GM19468 (cell line): ENCODE data around the gene TSC22D2.
"Not testable (repeated sequence)": the region's sequence is repeated elsewhere in the genome, so short reads cannot be mapped to it uniquely, and the experiment has no call there.

ENCODE experiments used
- ATAC-seq: cut with Tn5 transposase; IDR thresholded peaks from one replicate; pipeline ENCODE4 v1.9.1; 2021; ENCODE audit warnings: mild to moderate bottlenecking, moderate library complexity, moderate number of reproducible peaks; ENCODE audit not compliant: unreplicated experiment; ENCODE audit errors: extremely low read depth

The TSC22D2 gene

GRCh38 chr3:150469931-150470740, 62.0 kb downstream of the TSC22D2 start:
- ATAC-seq: no peak

- no peak for ATAC-seq
These were observed 64.3 kb downstream of the TSC22D2 start for GRCh38 chr3:150472421-150472820.

- not testable (repeated sequence) for ATAC-seq
These were observed 65.1 kb downstream of the TSC22D2 start for GRCh38 chr3:150473161-150473560.

GRCh38 chr3:150479370-150479769, 71.3 kb downstream of the TSC22D2 start:
- ATAC-seq: no peak

GRCh38 chr3:150480877-150481276, 72.8 kb downstream of the TSC22D2 start:
- no peak for ATAC-seq

DNA sequence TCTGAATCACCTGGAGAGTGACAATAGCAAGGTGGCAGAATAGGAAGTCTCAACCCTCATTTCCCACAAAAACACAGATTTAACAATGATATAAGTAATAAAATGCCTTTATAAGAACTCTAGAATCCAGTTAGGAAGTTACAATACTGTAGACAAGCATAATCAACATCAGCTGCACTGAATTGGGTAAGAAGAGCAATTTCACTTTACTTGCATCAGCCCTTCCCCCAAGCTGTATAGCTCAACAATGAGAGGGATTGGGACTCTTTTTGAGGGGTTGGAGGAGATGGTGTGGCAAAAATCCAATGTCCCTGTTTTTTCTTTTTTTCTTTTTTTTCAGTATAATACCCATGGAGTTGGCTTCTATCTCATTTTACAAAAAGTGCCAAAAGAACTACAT, 75.1 kb downstream of the TSC22D2 start:
- no peak for ATAC-seq

DNA sequence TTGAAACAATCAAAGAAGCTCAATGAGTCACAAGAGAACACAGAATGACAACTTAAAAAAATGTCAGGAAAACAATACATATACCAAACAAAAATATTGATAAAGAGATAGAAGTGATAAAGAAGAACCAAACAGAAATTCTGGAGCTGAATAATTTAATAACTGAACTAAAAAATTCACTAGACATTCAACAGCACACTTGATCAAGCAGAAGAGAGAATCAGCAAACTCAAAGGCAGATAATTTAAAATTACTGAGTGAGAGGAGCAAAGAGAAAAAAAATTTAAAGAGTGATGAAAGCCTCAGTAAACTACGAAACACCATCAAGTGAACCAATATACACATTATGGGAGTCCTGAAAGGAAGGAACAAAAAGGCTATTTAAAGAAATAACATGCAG, 76.3 kb downstream of the TSC22D2 start:
- no peak for ATAC-seq

- no peak for ATAC-seq
These were observed 80.8 kb downstream of the TSC22D2 start for GRCh38 chr3:150488867-150489266.

DNA sequence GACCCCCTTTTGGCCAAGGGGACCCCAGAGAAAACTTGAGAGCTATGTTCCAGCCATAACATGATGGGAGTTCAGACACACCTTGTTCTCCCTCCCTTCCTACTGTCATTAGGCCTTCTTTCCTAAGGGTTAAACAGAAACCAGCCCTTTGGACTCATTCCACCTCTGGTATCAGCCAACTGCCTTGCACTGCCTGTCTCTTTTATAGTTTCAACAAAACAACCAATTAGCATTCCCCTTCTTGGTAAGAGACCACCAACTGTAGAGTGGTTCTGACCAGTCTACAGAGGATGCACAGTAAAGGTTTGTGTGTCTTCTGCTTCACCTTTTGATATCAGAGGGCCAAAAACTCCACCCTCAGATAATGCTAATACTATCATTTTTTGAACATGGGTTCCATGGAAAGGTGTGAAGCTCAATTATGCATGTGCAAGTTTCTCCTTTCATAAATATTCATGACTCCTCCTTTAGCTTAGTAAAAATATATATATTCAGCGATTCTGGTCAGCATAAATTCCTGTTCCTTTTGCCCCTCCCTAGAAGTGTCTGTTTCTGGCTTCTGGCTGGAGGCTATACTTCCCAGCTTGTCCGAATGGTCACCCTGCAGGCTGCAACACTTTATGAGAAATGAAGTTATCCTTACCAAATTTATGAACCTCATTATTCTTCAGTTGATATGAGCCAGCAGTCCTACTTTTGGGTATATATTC, 82.3 kb downstream of the TSC22D2 start:
- no peak for ATAC-seq

- no peak for ATAC-seq
These were observed 86.4 kb downstream of the TSC22D2 start for GRCh38 chr3:150494411-150494977.

- ATAC-seq: no peak
These were observed 87.1 kb downstream of the TSC22D2 start for GRCh38 chr3:150495149-150495548.

DNA sequence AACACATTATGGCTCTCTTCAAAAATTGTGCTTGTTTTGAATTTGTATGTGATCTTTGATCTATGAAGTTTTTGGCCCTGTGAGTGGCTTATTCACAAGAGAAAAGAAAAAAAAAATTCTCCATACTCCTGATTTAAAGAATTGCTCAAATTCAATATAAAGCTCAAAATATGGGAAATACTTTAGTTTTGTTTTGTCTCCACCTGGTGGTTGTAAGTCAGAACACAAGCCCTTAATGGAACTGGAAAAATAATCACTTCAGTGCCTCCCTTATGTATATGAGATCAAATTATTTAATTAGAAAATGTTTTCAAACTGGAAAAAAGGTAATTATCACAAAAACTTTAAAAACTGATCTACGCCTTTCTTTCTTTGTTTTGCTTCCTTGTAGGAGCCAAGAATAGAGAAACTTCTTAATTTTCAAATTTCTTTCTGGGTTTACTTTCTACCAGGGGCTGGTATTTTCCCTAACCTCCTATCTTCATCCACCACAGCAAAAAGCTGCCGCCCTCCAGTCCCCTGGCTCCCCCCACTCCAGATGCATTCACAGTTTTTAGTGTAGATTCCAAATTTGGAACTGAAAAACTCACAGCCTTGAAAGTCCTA, 87.6 kb downstream of the TSC22D2 start:
- ATAC-seq: no peak

GRCh38 chr3:150497956-150498355, 89.9 kb downstream of the TSC22D2 start:
- ATAC-seq: no peak

GRCh38 chr3:150500960-150501359, 92.9 kb downstream of the TSC22D2 start:
- not testable (repeated sequence) for ATAC-seq

DNA sequence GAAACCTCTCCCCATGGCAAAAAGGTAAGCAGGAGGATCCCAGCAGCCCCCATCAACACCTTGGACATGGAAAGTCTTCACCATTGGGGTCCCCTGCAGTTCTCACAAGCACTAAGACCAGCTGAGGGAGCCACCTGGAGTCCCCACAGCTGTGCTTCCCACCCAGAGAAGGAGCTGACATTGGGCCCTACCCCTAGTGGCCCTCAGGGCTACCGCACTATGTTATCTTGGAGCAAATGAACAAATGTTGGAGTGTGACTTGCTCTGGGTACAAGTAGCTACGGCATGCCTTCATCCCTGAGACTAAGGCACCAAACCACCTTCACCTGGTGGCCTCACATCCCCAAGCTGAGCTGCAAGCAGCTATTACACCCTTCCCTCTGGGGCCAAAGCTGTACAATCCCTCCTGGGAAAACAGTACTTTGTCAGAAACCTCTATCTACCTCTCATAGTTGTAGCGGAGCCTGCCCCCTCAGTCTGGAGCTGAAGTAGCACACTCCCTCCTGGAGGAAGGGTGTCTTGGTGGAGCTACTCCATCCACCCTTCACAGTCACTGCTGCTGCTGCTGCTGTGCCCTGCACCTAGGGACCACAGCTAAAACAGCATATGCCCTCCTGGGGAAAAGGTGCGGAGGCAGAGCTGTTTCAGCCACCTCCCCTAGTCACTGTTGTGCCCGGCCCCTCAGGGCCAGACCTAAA, 95.5 kb downstream of the TSC22D2 start:
- ATAC-seq: no peak

DNA sequence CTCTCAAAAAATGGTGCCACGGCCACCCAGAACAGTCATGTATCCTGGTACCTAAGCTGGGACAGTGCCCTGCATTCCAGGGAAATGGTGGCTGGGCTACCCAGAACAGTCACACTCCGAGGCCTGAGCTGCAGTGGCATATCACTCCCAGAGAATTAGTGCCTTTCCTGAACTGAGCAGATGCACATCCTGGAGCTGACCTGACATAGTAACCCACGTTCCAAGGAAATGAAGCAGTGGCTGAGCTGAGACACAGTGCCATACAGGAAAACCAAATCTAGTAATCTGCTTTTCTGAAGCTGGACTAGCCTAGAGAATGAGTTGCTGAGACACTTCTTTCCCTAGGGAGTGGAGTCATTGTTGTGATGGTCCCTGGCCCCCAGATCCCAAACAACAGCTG, 96.4 kb downstream of the TSC22D2 start:
- ATAC-seq: no peak

DNA sequence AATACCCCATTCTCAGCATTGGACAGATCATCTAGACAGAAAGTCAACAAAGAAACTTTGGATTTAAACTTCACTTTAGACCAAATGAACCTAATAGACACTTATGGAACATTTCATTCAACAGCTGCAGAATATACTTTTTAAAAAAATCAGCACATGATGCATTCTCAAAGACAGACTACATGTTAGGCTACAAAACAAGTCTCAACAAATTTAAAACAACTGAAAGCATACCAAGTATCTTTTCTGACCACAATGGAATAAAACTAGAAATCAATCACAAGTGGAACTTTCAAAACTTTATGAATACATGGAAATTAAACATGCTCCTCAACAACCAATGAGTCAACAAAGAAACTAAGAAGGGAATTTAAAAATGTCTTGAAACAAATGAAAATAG, 100.3 kb downstream of the TSC22D2 start:
- no peak for ATAC-seq

GRCh38 chr3:150509780-150510179, 101.7 kb downstream of the TSC22D2 start:
- ATAC-seq: no peak

GRCh38 chr3:150511122-150511821, 103.2 kb downstream of the TSC22D2 start:
- no peak for ATAC-seq

DNA sequence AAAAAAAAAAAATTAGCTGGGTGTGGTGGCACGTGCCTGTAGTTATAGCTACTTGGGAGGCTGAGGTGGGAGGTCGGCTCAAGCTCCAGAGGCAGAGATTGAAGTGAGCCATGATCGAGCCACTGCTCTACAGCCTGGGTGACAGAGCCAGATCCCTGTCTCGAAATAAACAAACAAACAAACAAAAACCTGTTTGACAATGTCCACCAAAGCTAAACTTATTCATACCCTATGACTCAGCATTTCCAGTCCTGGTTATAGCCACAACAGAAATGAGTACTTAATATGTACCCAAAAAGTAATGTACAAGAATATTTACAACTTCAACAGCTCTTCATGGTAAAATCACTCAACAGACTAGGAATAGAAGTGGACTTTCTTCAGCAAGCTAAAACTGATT, 107.1 kb downstream of the TSC22D2 start:
- no peak for ATAC-seq
